Measurements from ENCODE around the gene DCDC2. TPM values are rescaled to one million over a fixed set of nuclear protein-coding genes. Genes with fewer than 3 reads are reported as not detected.

Gene DCDC2
- not detected in 2 replicates for total RNA-seq

GRCh38 chr6:24357336-24358218 lies at the start of gene DCDC2:
DCDC2 (minus strand) TSS chr6:24358059; CDS start chr6:24357750, 309 bp downstream.

GRCh38 chr6:24402697-24403500 lies 45.0 kb upstream of the DCDC2 start, which contains the start of gene MRS2:
MRS2 (plus strand) TSS chr6:24402936; CDS start chr6:24403047, 111 bp downstream.

GRCh38 chr6:24125980-24126379 lies 231.9 kb downstream of the DCDC2 start, which contains the start of gene NRSN1:
NRSN1 (plus strand) TSS chr6:24126215; CDS start chr6:24134328, 8,113 bp downstream.

Other genes starting within 250 kb of the DCDC2 start
- not detected in 2 replicates for gene NRSN1, start 231.8 kb downstream of the DCDC2 start, total RNA-seq
- gene MRS2, start 44.9 kb upstream of the DCDC2 start, total RNA-seq, result 13.5 and 15.5 TPM in 2 replicates
- 0.18 and 0.19 TPM in 2 replicates for gene GPLD1, start 131.5 kb upstream of the DCDC2 start, total RNA-seq
- 0.27 and 0.56 TPM in 2 replicates for gene ALDH5A1, start 136.9 kb upstream of the DCDC2 start, total RNA-seq